Colonic mucosa (tissue), 4 donors: Measurements from ENCODE around the gene COPG1. TPM values are rescaled to one million over a fixed set of nuclear protein-coding genes. Genes with fewer than 3 reads are reported as not detected.

Experiments
- DNase-seq: peaks from one replicate; pipeline ENCODE4 v3.0.0-alpha.2; 2020
- H3K27ac ChIP-seq: fragments of 200-600 bp; one replicate; pipeline ENCODE4 v1.8.0; 2021
- H3K27me3 ChIP-seq: fragments of 200-600 bp; one replicate; pipeline ENCODE4 v1.8.0; 2021
- H3K36me3 ChIP-seq: fragments of 200-600 bp; one replicate; pipeline ENCODE4 v1.8.0; 2021
- H3K4me1 ChIP-seq: fragments of 200-600 bp; one replicate; pipeline ENCODE4 v1.8.0; 2021; ENCODE audit warnings: mild to moderate bottlenecking
- H3K4me3 ChIP-seq: fragments of 200-600 bp; one replicate; pipeline ENCODE4 v1.8.0; 2021
- H3K9ac ChIP-seq, 2 donors: one replicate each; pipeline ENCODE4 v1.7.0; 2013; ENCODE audit warnings: control low read depth in 2 of 2, low read depth in 2 of 2, low read length in 2 of 2
- H3K9me3 ChIP-seq: fragments of 200-600 bp; one replicate; pipeline ENCODE4 v1.8.0; 2021
- CTCF ChIP-seq: fragments of 200-600 bp; IDR thresholded peaks from one replicate; pipeline ENCODE4 v1.8.0; 2022; ENCODE audit warnings: antibody characterized with exemption, mild to moderate bottlenecking
- intact Hi-C: fragments of 100-400 bp; cut with DNase I; formaldehyde crosslinking; loops from one replicate; pipeline ENCODE4 v1.14.1; 2022
- microRNA-seq: library from miRNA; unstranded; fragments of <30 nt; microRNA quantifications from one replicate; pipeline ENCODE4, GENCODE V29; 2019
- total RNA-seq, 2 donors: library from RNA; stranded (reverse); fragmentation: NEBNext Ultra II Directional in 1 of 2; extraction: Animal tissue kit (Norgen Biotek cat#: 25700) in 1 of 2; gene quantifications; one replicate each; pipeline ENCODE4 v1.2.1, GENCODE V29; 2021
- donor health status: healthy.
- donor health status: DM: no; HTN: no; CAD: no.
- donor health status: DM: no; HTN: no; CAD: no.

Gene COPG1
- total RNA-seq, 2 donors from 2014 or later: 285 to 288 TPM

DNA sequence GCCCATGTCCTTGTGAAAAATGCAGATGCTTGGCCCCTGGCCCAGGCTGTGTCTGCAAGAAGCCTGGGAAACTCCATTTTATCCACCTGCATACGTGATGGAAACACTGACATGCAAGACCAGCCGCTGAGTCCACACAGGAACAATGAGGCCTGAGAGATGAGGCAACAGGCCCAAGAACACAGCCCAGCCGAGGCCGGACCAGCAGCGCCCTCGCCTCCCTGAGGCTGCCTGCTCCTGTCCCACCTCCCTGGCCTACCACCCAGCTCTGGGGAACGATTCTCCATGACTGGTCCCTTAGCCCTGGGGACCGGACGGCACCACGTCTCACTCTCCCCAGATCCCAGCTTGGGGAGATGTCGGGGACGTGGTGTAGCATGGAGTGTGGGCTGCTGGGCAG lies 76.7 kb downstream of the COPG1 start:
- intact Hi-C loops: no loop called here
- Histone ChIP-seq H3K4me3 (no peak overlapping the region), H3K27me3 (no peaks in the 10 kb centered on the region), H3K27ac (no peak overlapping the region), H3K4me1 (no peaks in the 10 kb centered on the region), H3K9me3 (no peaks in the 10 kb centered on the region), H3K36me3 (no peaks in the 10 kb centered on the region), H3K9ac (no peak overlapping the region)
- no peak for DNase-seq
- TF ChIP-seq CTCF: no peak

GRCh38 chr3:129326595-129326994 lies 77.2 kb downstream of the COPG1 start:
- intact Hi-C loops: no loop called here
- TF ChIP-seq CTCF: no peak
- Histone ChIP-seq H3K4me1 (no peaks in the 10 kb centered on the region), H3K4me3 (no peak overlapping the region), H3K9me3 (no peaks in the 10 kb centered on the region), H3K9ac (no peak overlapping the region), H3K36me3 (no peaks in the 10 kb centered on the region), H3K27me3 (no peaks in the 10 kb centered on the region), H3K27ac (no peak overlapping the region)
- DNase-seq: no peak

Small RNAs within 50 kb of the gene (microRNA-seq; reads per million reads assigned to microRNA genes)
- gene MIR6826: not detected

Other genes starting within 250 kb of the COPG1 start
- gene EFCC1, start 248.3 kb upstream of the COPG1 start, total RNA-seq: 1 to 10 TPM; 1.3 to 1.7 TPM
- gene GP9, start 188.8 kb upstream of the COPG1 start, total RNA-seq: under 1 TPM in 1 of 2 donors, not detected in 1; 0.37 TPM
- gene RAB43, start 127.8 kb upstream of the COPG1 start, total RNA-seq: 10 to 100 TPM; 33.3 to 42.6 TPM
- gene ISY1, start 88.5 kb upstream of the COPG1 start, total RNA-seq: 10 to 100 TPM; 32.8 to 36.9 TPM
- 100 to 1,000 TPM; 204 to 279 TPM for gene CNBP, start 65.7 kb upstream of the COPG1 start, total RNA-seq
- gene HMCES, start 29.3 kb downstream of the COPG1 start, total RNA-seq: 10 to 100 TPM; 45.0 to 53.7 TPM
- under 1 TPM; 0.16 to 0.47 TPM for gene EFCAB12, start 179.0 kb downstream of the COPG1 start, total RNA-seq
- gene MBD4, start 190.3 kb downstream of the COPG1 start, total RNA-seq: 10 to 100 TPM; 25.0 to 28.9 TPM
- 10 to 100 TPM; 15.6 to 31.5 TPM for gene IFT122, start 190.6 kb downstream of the COPG1 start, total RNA-seq